ENCODE measurements around the gene PIK3CG.

GRCh38 chr7:106819546-106819945 lies 45.5 kb upstream of the PIK3CG start:
- TF ChIP-seq CTCF (IDR thresholded peaks at IDR 0.05; ENCODE audit: low read length) (no peak), EZH2 (IDR thresholded peaks at IDR 0.05; ENCODE audit: borderline replicate concordance, low read length) (no peak)
